Vagina (tissue), 2 donors: ENCODE data around the gene POMC. TPM values are rescaled to one million over a fixed set of nuclear protein-coding genes. Genes with fewer than 3 reads are reported as not detected.

Experiments
- DNase-seq, 2 donors: peaks; one replicate each; pipeline ENCODE4 v3.0.0-alpha.2; 2017; ENCODE audit errors: extremely low spot score in 2 of 2
- H3K27ac ChIP-seq: fragments of 200-600 bp; sonication (generic); one replicate; pipeline ENCODE4 v1.5.1; 2019
- H3K27me3 ChIP-seq: fragments of 200-600 bp; sonication (generic); one replicate; pipeline ENCODE4 v1.5.1; 2019
- H3K36me3 ChIP-seq, 2 donors: fragments of 200-600 bp; sonication (generic); one replicate each; pipeline ENCODE4 v1.5.1; 2017 to 2019
- H3K4me1 ChIP-seq: fragments of 200-600 bp; sonication (generic); one replicate; pipeline ENCODE4 v1.5.1; 2019
- H3K4me3 ChIP-seq, 2 donors: fragments of 200-600 bp; sonication (generic); 1 replicate in 1 of 2; 2 replicates in 1 of 2; pipeline ENCODE4 v1.5.1; 2016 to 2019
- H3K9me3 ChIP-seq: fragments of 200-600 bp; sonication (generic); one replicate; pipeline ENCODE4 v1.5.1; 2019
- CTCF ChIP-seq, 3 experiments: fragments of 450-650 bp in 2 of 3; fragments of 200-600 bp in 1 of 3; sonication (generic) in 1 of 3; IDR thresholded peaks; one replicate each; pipeline ENCODE4 v1.5.1; 2017 to 2019; ENCODE audit warnings: antibody characterized with exemption in 3 of 3, mild to moderate bottlenecking in 2 of 3, moderate library complexity in 2 of 3
- POLR2A ChIP-seq, 2 donors: fragments of 450-650 bp; IDR thresholded peaks; one replicate each; pipeline ENCODE4 v1.6.1; 2017; ENCODE audit warnings: antibody characterized with exemption in 2 of 2, mild to moderate bottlenecking in 2 of 2, moderate library complexity in 2 of 2
- POLR2AphosphoS5 ChIP-seq, 2 donors: sonication (generic); formaldehyde crosslinking; IDR thresholded peaks; one replicate each; pipeline ENCODE4 v1.9.0; 2017; ENCODE audit warnings: antibody characterized with exemption in 2 of 2, mild to moderate bottlenecking in 2 of 2, low read depth in 1 of 2; ENCODE audit not compliant: insufficient read depth in 1 of 2
- intact Hi-C: fragments of 100-400 bp; cut with DNase I; formaldehyde crosslinking; loops from one replicate; pipeline ENCODE4 v1.15.1; 2023
- total RNA-seq: library from RNA; depleted of rRNA; stranded (reverse); fragments of >200 nt; gene quantifications from one replicate; pipeline ENCODE4 v1.2.3, GENCODE V29; 2016

POMC gene
- total RNA-seq, 1 donor from 2014 or later, result 2.5 TPM

DNA sequence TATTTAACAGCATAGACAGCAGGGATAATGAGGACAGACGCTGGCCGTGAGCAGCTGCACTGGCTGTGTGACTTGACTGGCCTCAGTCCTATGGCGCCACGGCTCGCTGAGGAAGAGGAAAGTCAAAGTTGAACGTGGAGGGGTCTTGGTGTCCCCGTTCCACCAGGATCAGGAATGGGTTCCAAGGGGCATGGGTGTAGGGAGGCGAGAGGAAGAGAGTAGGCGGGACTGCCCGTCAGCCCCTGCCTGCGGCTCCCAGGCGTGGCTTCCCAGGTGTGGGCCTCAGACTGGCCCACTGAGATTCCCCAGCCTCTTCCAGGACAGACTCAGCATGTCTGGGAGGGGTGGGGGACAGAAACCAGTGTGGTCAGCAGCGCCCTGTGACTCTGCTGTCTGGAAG lies 51.4 kb downstream of the POMC start:
- TF ChIP-seq POLR2A (IDR thresholded peaks at IDR 0.05) (no peak), CTCF (IDR thresholded peaks at IDR 0.05) (no peak), POLR2AphosphoS5 (IDR thresholded peaks at IDR 0.05; ENCODE audit: insufficient read depth in 1 of 2, low read depth in 1 of 2) (no peak)
- Histone ChIP-seq H3K27me3 (no peaks in the 10 kb centered on the region), H3K4me3 (no peak overlapping the region), H3K36me3 (no peaks in the 10 kb centered on the region), H3K4me1 (no peaks in the 10 kb centered on the region), H3K27ac (no peak overlapping the region), H3K9me3 (no peaks in the 10 kb centered on the region)
- intact Hi-C loops, result no loop called here
- no peak for DNase-seq

DNA sequence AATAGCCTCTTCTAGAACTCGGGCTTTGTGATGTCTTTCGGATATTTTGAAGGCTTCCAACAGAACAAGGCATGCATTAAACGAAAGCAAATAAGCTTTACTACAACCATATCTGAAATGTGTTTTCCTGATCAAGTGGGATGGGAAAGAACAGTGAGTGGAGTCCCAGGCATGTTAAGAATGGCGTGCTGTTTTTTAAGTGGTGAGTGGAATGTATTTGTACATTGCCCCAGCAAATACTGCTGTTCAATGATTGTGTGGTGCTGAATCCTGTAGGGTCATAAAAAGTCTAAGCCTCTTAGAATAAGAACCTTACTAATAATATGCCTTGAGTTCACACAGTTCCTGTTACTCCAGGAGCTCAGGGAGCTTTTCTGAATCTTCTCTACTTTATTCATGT lies 52.5 kb downstream of the POMC start:
- Histone ChIP-seq H3K36me3 (no peaks in the 10 kb centered on the region), H3K4me3 (no peak overlapping the region), H3K27ac (no peak overlapping the region), H3K4me1 (no peaks in the 10 kb centered on the region), H3K27me3 (no peaks in the 10 kb centered on the region), H3K9me3 (no peaks in the 10 kb centered on the region)
- intact Hi-C loops, result no loop called here
- DNase-seq, result no peak
- TF ChIP-seq CTCF (IDR thresholded peaks at IDR 0.05), result no peak
- no peak for TF ChIP-seq POLR2AphosphoS5 (IDR thresholded peaks at IDR 0.05; ENCODE audit: insufficient read depth in 1 of 2, low read depth in 1 of 2)
- no peak for TF ChIP-seq POLR2A (IDR thresholded peaks at IDR 0.05)

DNA sequence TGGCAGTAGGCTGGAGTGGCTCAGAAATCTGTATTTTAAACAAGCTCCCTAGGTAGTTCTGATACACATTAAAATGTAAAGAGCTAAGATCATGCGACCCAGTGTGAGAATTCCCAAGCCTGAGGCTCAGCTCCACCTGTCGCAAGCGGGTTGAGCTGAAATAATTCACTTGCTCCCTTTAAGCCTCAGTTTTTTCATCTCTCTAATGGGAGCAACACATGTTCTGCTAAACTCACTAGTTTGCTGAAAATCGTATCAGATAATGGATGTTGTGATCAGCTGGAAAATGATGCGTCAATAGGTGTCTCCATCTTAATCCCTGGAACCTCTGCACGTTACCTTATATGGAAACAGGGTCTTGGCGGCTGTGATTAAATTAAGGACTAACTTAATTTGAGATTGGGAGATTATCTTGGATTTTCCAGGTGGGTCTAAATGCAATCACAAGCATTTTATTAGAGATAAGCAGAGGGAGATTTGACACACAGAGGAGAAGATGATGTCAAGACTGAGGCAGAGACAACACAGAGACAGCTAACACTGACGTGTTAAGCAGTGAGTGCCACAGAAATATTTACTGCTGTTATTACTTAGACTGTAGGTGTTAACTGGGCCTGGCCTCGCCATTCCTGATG lies 53.0 kb downstream of the POMC start:
- TF ChIP-seq POLR2A (IDR thresholded peaks at IDR 0.05) (no peak), CTCF (IDR thresholded peaks at IDR 0.05) (no peak), POLR2AphosphoS5 (IDR thresholded peaks at IDR 0.05; ENCODE audit: insufficient read depth in 1 of 2, low read depth in 1 of 2) (no peak)
- H3K27ac ChIP-seq, result no peak overlapping the region
- no peaks in the 10 kb centered on the region for H3K27me3 ChIP-seq
- no peak overlapping the region for H3K4me3 ChIP-seq
- no peaks in the 10 kb centered on the region for H3K4me1 ChIP-seq
- H3K36me3 ChIP-seq, result no peaks in the 10 kb centered on the region
- intact Hi-C loops, result no loop called here
- DNase-seq, result no peak
- H3K9me3 ChIP-seq, result no peaks in the 10 kb centered on the region

GRCh38 chr2:25112113-25112512 lies 56.3 kb downstream of the POMC start:
- no peak for DNase-seq
- H3K27me3 ChIP-seq, result no peaks in the 10 kb centered on the region
- H3K27ac ChIP-seq, result no peak overlapping the region
- TF ChIP-seq CTCF (IDR thresholded peaks at IDR 0.05) (no peak), POLR2AphosphoS5 (IDR thresholded peaks at IDR 0.05; ENCODE audit: insufficient read depth in 1 of 2, low read depth in 1 of 2) (no peak), POLR2A (IDR thresholded peaks at IDR 0.05) (no peak)
- no peak overlapping the region for H3K4me3 ChIP-seq
- H3K36me3 ChIP-seq, result no peaks in the 10 kb centered on the region
- H3K4me1 ChIP-seq, result no peaks in the 10 kb centered on the region
- intact Hi-C loops, result no loop called here
- no peaks in the 10 kb centered on the region for H3K9me3 ChIP-seq

Other genes with a start within 250 kb of the POMC start
- gene ADCY3, start 248.3 kb downstream of the POMC start, total RNA-seq, result 90.6 TPM
- 11.3 TPM for gene DNAJC27, start 196.6 kb downstream of the POMC start, total RNA-seq
- gene EFR3B, start 126.5 kb downstream of the POMC start, total RNA-seq, result 1.5 TPM
- gene DNMT3A, start 173.3 kb upstream of the POMC start, total RNA-seq, result 28.0 TPM